Endothelial cell of umbilical vein (primary cell): ENCODE data around the gene OPA3. TPM values are rescaled to one million over a fixed set of nuclear protein-coding genes. Genes with fewer than 3 reads are reported as not detected.

ENCODE experiments used
- BruUV-seq: library from RNA; stranded (reverse); fragments of 400-500 nt; replicated peaks from 2 replicates; lab custom pipeline; 2021; lab: Mats Ljungman, UMichigan
- CTCF ChIA-PET: fragments of 300-600, 350-600 bp; sonication (Branson Sonifier 250); formaldehyde crosslinking; loops from one replicate; lab custom pipeline; 2021; ENCODE audit warnings: antibody characterized with exemption, inconsistent platforms; lab: Charles Lee
- POLR2A ChIA-PET: fragments of 300-600, 350-600 bp; sonication (Branson Sonifier 250); formaldehyde crosslinking; loops from one replicate; lab custom pipeline; 2021; ENCODE audit warnings: antibody characterized with exemption, inconsistent platforms; lab: Charles Lee
- DNase-seq: peaks from one replicate; pipeline ENCODE4 v3.0.0-alpha.2; 2011; ENCODE audit warnings: low read depth, low spot score
- FAIRE-seq: peaks from 2 replicates; lab custom pipeline; 2011; peaks lifted over from hg19 to GRCh38; lab: Jason Lieb, UNC
- H2AFZ ChIP-seq: 2 replicates; pipeline ENCODE4 v1.6.0; 2012; ENCODE audit warnings: low read depth, low read length, control low read depth, inconsistent platforms
- H3K27ac ChIP-seq: 2 replicates; pipeline ENCODE4 v1.5.1; 2011; ENCODE audit warnings: low read depth, mild to moderate bottlenecking, control low read depth, low read length, moderate library complexity; ENCODE audit not compliant: insufficient read depth
- H3K27me3 ChIP-seq, 2 experiments: 2 replicates each; pipeline versions ENCODE4 v1.6.0 to v1.6.1; 2011; ENCODE audit warnings: low read length in 2 of 2, mixed read lengths in 1 of 2; ENCODE audit not compliant: control insufficient read depth in 2 of 2, insufficient read depth in 2 of 2
- H3K36me3 ChIP-seq, 2 experiments: 2 replicates in 1 of 2; 3 replicates in 1 of 2; pipeline ENCODE4 v1.5.1; 2011; ENCODE audit warnings: low read length in 2 of 2, mild to moderate bottlenecking in 1 of 2, moderate library complexity in 1 of 2; ENCODE audit not compliant: control insufficient read depth in 2 of 2, insufficient read depth in 2 of 2; ENCODE audit errors: extremely low read depth in 1 of 2
- H3K4me1 ChIP-seq: 3 replicates; pipeline ENCODE4 v1.5.1; 2011; ENCODE audit warnings: mild to moderate bottlenecking, low read length; ENCODE audit not compliant: control insufficient read depth, insufficient read depth; ENCODE audit errors: extremely low read depth
- H3K4me2 ChIP-seq: 2 replicates; pipeline ENCODE4 v1.6.1; 2011; ENCODE audit warnings: low read length, control low read depth, mixed read lengths; ENCODE audit not compliant: insufficient read depth
- H3K4me3 ChIP-seq, 3 experiments: fragments of 200-600 bp in 1 of 3; sonication (generic), shearing (Covaris generic) in 1 of 3; replicated peaks in 1 of 3; 2 replicates each; pipeline ENCODE4 v1.5.1; 2011 to 2016; ENCODE audit warnings: control low read depth in 3 of 3, low read length in 3 of 3, mild to moderate bottlenecking in 2 of 3, inconsistent platforms in 1 of 3, low read depth in 1 of 3, moderate library complexity in 1 of 3; ENCODE audit not compliant: insufficient read depth in 1 of 3
- H3K79me2 ChIP-seq: 2 replicates; pipeline ENCODE4 v1.6.0; 2012; ENCODE audit warnings: low read length, inconsistent platforms; ENCODE audit not compliant: control insufficient read depth, insufficient read depth
- H3K9ac ChIP-seq: replicated peaks from 2 replicates; pipeline ENCODE3; 2011; ENCODE audit warnings: low read length, control low read depth; ENCODE audit not compliant: insufficient read depth; ENCODE audit errors: extremely low read depth
- H3K9me1 ChIP-seq: replicated peaks from 3 replicates; pipeline ENCODE4 v1.6.0; 2011; ENCODE audit warnings: mild to moderate bottlenecking, low read length; ENCODE audit not compliant: control insufficient read depth, insufficient read depth; ENCODE audit errors: extremely low read depth
- H3K9me3 ChIP-seq: replicated peaks from 2 replicates; pipeline ENCODE4 v1.5.1; 2012; ENCODE audit warnings: low read length, inconsistent platforms; ENCODE audit not compliant: control insufficient read depth, insufficient read depth
- H4K20me1 ChIP-seq: replicated peaks from 2 replicates; pipeline ENCODE3; 2011; ENCODE audit warnings: mild to moderate bottlenecking, low read length; ENCODE audit not compliant: control insufficient read depth, insufficient read depth; ENCODE audit errors: extremely low read depth
- CTCF ChIP-seq, 2 donors: IDR thresholded peaks; 1 replicate in 1 of 2; 2 replicates in 1 of 2; pipeline ENCODE4 v1.5.1; 2011; ENCODE audit warnings: low read length in 2 of 2, mild to moderate bottlenecking in 2 of 2, moderate library complexity in 2 of 2, control low read depth in 1 of 2, inconsistent platforms in 1 of 2, low read depth in 1 of 2; ENCODE audit not compliant: insufficient read depth in 1 of 2; ENCODE audit errors: extremely low read depth in 1 of 2
- EZH2 ChIP-seq: IDR thresholded peaks from 2 replicates; pipeline ENCODE4 v1.6.1; 2012; ENCODE audit warnings: borderline replicate concordance, low read depth, mild to moderate bottlenecking, moderate library complexity, low read length, inconsistent platforms; ENCODE audit not compliant: severe bottlenecking
- FOS ChIP-seq: IDR thresholded peaks from 2 replicates; pipeline ENCODE4 v1.6.1; 2011; ENCODE audit warnings: mild to moderate bottlenecking, low read length, moderate library complexity, borderline replicate concordance; ENCODE audit not compliant: insufficient read depth
- GATA2 ChIP-seq: IDR thresholded peaks from 2 replicates; pipeline ENCODE4 v1.7.0; 2011; ENCODE audit warnings: low read depth, mild to moderate bottlenecking, moderate library complexity, mixed read lengths, low read length; ENCODE audit not compliant: insufficient read length, insufficient read depth
- JUN ChIP-seq: IDR thresholded peaks from 2 replicates; pipeline ENCODE4 v1.6.1; 2011; ENCODE audit warnings: borderline replicate concordance, low read depth; ENCODE audit not compliant: insufficient read length, insufficient read depth
- MAX ChIP-seq: IDR thresholded peaks from 2 replicates; pipeline ENCODE4 v1.6.1; 2011; ENCODE audit not compliant: insufficient read depth, insufficient read length
- MYC ChIP-seq: IDR thresholded peaks from one replicate; pipeline ENCODE4 v1.6.1; 2011; ENCODE audit warnings: mild to moderate bottlenecking, low read depth, low read length
- POLR2A ChIP-seq: IDR thresholded peaks from 2 replicates; pipeline ENCODE4 v1.6.1; 2012; ENCODE audit warnings: low read depth, mild to moderate bottlenecking, control low read depth, low read length
- POLR2AphosphoS5 ChIP-seq: IDR thresholded peaks from 2 replicates; pipeline ENCODE4 v1.6.1; 2012; ENCODE audit warnings: low read depth, mild to moderate bottlenecking, control low read depth, low read length, moderate library complexity; ENCODE audit not compliant: insufficient read depth
- dilution Hi-C: fragments of 300-500 bp; cut with MboI; formaldehyde crosslinking; loops from one replicate; pipeline ENCODE4 v1.15.0; 2019; ENCODE audit warnings: low sequenced_read_pairs; ENCODE audit not compliant: extremely low pct_ligation_motif_present
- intact Hi-C: fragments of 100-400 bp; cut with micrococcal nuclease; formaldehyde crosslinking; loops from one replicate; pipeline ENCODE4 v1.10.0; 2022
- polyA plus RNA-seq, 4 experiments: library from polyadenylated mRNA; depleted of rRNA in 3 of 4; stranded (reverse) in 3 of 4; unstranded in 1 of 4; fragments of >200 nt; gene quantifications; 2 replicates each; pipeline versions ENCODE4 v1.2.1 to v1.2.3, GENCODE V29; 2011 to 2012; ENCODE audit warnings: missing spikeins in 1 of 4
- total RNA-seq: library from RNA; stranded (reverse); gene quantifications from 2 replicates; pipeline ENCODE4 v1.2.3, GENCODE V29; 2021

The OPA3 gene
- total and polyA plus RNA-seq, 2 donors (not counting 3 experiments of a cell fraction or from before 2014, with no cell fraction given), result 15.4 to 16.0 TPM

GRCh38 chr19:45508861-45509691, 75.5 kb downstream of the OPA3 start:
- Histone ChIP-seq H3K9me1 (no peaks in the 10 kb centered on the region), H3K9ac (peak overlapping the region; percentile 48), H2AFZ (no peak overlapping the region), H3K79me2 (peaks cover 70% of the 10 kb centered on the region), H3K9me3 (no peaks in the 10 kb centered on the region), H4K20me1 (no peaks in the 10 kb centered on the region), H3K4me3 (peak overlapping the region; percentile 92 to 100 (median 96)), H3K27me3 (no peaks in the 10 kb centered on the region), H3K4me2 (peak overlapping the region; percentile 94), H3K36me3 (peaks cover 0 to 3% of the 10 kb centered on the region in 2 experiments), H3K27ac (peak overlapping the region; percentile 53), H3K4me1 (peaks cover 31% of the 10 kb centered on the region)
- peak; percentile 49 for DNase-seq
- CTCF ChIA-PET, result interaction anchor here (1.0 to 2.0 kb wide), 6 partner anchors 13 to 107 kb away, joined by 3 to 6 read pairs (median 4); no protein-coding TSS in a partner anchor
- intact Hi-C loops (loop anchor here (2.0 kb wide), 1 partner anchor 14 kb away; no protein-coding TSS in a partner anchor), dilution Hi-C loops (no loop called here)
- FAIRE-seq, result peak; percentile 76
- TF ChIP-seq POLR2A, result peak; percentile 15
- peak; percentile 52 for TF ChIP-seq POLR2AphosphoS5
- TF ChIP-seq MYC, result no peak
- POLR2A ChIA-PET, result no interaction called here
- BruUV-seq, result TSS peak; percentile 38

GRCh38 chr19:45508417-45508860, 76.2 kb downstream of the OPA3 start:
- Histone ChIP-seq H3K36me3 (peaks cover 0 to 3% of the 10 kb centered on the region in 2 experiments), H2AFZ (no peak overlapping the region), H3K9me1 (no peaks in the 10 kb centered on the region), H3K4me3 (peak overlapping the region; percentile 92 to 100 (median 96)), H3K4me1 (peaks cover 26% of the 10 kb centered on the region), H3K4me2 (peak overlapping the region; percentile 94), H3K79me2 (peaks cover 63% of the 10 kb centered on the region), H3K27ac (peak overlapping the region; percentile 69), H4K20me1 (no peaks in the 10 kb centered on the region), H3K27me3 (no peaks in the 10 kb centered on the region), H3K9ac (peak overlapping the region; percentile 87), H3K9me3 (no peaks in the 10 kb centered on the region)
- intact Hi-C loops, result loop anchor here (2.0 kb wide), 1 partner anchor 14 kb away; no protein-coding TSS in a partner anchor
- CTCF ChIA-PET, result interaction anchor here (0.9 to 1.7 kb wide), 7 partner anchors 9 to 134 kb away, joined by 3 to 6 read pairs (median 3); no protein-coding TSS in a partner anchor
- FAIRE-seq, result peak; percentile 40
- POLR2A ChIA-PET, result no interaction called here
- DNase-seq, result no peak
- no TSS peak for BruUV-seq
- TF ChIP-seq CTCF (IDR thresholded peaks at IDR 0.05; ENCODE audit: extremely low read depth in 1 of 2, insufficient read depth in 1 of 2, low read depth in 1 of 2, low read length in 2 of 2) (no peak), POLR2A (peak; percentile 45), EZH2 (no peak), MAX (no peak), JUN (no peak), MYC (no peak), GATA2 (no peak), POLR2AphosphoS5 (peak; percentile 9), FOS (no peak)
- dilution Hi-C loops, result no loop called here
